ENCODE results near the gene NFIC. TPM values are rescaled to one million over a fixed set of nuclear protein-coding genes. Genes with fewer than 3 reads are reported as not detected.

NFIC gene
- total RNA-seq, 4 donors from 2014 or later = 55.7 to 84.5 (median 65.5) TPM

DNA sequence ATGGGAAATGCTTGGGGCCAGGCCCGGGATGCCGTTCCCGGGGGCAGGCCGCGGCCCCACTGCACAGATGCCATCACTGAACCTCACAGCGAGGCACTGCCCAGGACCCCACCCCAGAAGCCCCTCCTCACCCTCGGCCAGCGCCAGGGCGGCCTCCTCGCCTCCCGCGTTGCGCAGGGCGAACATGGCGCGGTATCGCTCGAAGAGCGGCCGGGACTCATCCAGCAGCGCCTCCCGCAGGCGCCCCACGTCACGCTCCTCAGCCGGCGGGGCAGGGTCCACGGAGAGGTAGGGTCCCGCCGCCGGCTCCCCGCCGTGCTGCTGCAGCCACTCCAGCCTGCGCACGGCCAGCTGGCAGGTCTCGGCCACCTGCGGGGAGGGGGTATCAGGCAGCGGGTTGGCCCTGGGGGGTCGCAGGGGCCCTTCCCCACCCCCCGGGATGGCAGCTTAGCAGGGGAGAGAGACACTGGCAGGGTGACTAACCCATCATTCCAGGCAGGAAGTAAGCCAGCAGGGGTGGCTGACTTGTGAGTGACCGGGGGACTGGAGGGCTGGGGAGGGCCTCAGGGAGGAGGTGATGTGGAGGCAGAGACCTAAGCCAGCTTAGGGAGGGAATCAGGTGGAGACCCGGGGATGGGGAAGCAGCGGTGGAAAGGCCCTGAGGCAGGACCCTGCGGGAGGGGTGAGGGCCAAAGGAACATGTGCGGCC is 125.9 kb downstream of the NFIC start:
- no peak for DNase-seq (ENCODE audit: low spot score)
- no peak for ATAC-seq (ENCODE audit: low FRiP score)
- TF ChIP-seq CTCF (IDR thresholded peaks at IDR 0.05) = no peak

GRCh38 chr19:3492919-3493318 is 126.5 kb downstream of the NFIC start:
- ATAC-seq (ENCODE audit: low FRiP score) (no peak), DNase-seq (ENCODE audit: low spot score) (no peak)
- TF ChIP-seq CTCF (IDR thresholded peaks at IDR 0.05) = no peak

- ATAC-seq (ENCODE audit: low FRiP score) (no peak), DNase-seq (ENCODE audit: low spot score) (no peak)
- no peak for TF ChIP-seq CTCF (IDR thresholded peaks at IDR 0.05)
Measured at GRCh38 chr19:3493651-3494050, 127.3 kb downstream of the NFIC start.

DNA sequence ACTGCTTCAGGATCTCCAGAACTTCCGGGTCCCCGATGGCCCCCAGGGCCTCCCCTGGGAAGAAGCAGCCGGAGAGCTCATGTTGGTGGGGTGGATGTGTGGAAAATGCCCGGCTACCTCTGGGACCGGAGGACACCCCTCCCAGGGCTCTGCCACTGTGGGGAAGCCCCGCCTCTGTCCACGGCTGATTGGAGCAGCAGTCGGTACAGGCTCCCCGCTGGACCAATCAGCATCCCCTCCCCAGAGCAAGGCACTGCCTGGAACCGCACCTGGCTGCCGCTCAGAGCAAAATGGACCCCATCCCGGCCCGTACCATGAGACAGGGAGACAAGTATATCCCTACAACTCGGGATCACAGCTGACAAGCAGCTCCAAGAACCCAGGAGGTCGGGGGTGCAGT is 127.7 kb downstream of the NFIC start:
- DNase-seq (ENCODE audit: low spot score) (no peak), ATAC-seq (ENCODE audit: low FRiP score) (no peak)
- TF ChIP-seq CTCF (IDR thresholded peaks at IDR 0.05) = no peak

DNA sequence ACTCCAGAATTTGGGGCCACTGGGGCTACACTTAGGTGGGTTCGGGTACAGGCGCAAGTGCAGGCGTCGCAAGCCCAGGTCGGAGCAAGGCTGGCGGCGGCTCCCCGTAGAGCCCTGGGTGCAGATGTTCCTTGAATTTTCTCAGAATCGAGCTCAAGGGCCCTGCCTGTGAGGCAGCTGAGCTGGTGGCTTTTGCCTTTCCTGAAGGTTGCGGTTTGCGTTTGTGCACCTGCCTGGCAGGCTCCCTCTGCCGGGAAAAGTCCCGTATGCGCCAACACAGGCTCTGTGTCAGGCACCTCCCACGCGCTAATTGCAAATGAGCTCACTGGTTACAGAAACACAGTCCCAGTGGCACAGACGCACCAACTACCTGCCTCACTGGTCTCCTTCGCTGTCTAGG is 128.2 kb downstream of the NFIC start:
- DNase-seq (ENCODE audit: low spot score) = no peak
- TF ChIP-seq CTCF (IDR thresholded peaks at IDR 0.05) = no peak
- no peak for ATAC-seq (ENCODE audit: low FRiP score)

GRCh38 chr19:3496392-3497273 is 130.2 kb downstream of the NFIC start:
- ATAC-seq (ENCODE audit: low FRiP score) (no peak), DNase-seq (ENCODE audit: low spot score) (no peak)
- TF ChIP-seq CTCF (IDR thresholded peaks at IDR 0.05) = no peak
